ENCODE results near the gene NUP210L. TPM values are rescaled to one million over a fixed set of nuclear protein-coding genes. Genes with fewer than 3 reads are reported as not detected.
A peak's percentile ranks its signal among the peaks of the same experiment; 100 is the strongest.

The NUP210L gene
- total RNA-seq, 1 experiment from 2014 or later: 0.10 TPM

DNA sequence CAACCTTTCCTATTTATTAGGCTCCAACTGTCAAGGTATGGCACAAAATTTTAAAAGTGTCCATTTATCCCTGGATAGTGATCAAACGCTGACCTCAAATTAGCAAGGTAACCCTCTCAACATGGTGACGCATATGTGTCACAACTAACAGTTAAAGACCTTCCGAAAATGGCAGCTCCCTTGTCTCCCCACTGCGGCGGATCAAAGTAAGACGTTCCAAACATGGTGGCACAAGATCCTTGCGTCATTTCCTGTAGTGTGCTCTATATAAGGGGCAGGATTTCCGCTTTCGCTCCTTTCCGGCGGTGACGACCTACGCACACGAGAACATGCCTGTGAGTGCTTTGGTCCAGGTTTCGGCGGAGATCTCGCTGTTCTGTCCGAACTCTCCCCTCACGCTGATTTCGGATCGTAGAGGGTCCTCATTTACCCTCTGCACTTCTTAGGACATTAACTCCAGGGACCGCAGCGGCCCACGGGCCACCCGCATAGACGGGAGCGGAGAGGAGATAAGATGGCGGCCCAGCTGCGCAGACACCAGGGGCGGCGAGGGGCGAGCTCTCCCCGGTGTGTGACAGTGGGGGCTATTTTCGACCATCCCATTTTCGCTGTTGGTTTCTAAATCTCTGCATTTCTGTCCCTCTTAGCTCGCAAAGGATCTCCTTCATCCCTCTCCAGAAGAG, 164.3 kb downstream of the NUP210L start, which contains the start of gene RPS27 (continued):
- TF ChIP-seq, protein P1, sequence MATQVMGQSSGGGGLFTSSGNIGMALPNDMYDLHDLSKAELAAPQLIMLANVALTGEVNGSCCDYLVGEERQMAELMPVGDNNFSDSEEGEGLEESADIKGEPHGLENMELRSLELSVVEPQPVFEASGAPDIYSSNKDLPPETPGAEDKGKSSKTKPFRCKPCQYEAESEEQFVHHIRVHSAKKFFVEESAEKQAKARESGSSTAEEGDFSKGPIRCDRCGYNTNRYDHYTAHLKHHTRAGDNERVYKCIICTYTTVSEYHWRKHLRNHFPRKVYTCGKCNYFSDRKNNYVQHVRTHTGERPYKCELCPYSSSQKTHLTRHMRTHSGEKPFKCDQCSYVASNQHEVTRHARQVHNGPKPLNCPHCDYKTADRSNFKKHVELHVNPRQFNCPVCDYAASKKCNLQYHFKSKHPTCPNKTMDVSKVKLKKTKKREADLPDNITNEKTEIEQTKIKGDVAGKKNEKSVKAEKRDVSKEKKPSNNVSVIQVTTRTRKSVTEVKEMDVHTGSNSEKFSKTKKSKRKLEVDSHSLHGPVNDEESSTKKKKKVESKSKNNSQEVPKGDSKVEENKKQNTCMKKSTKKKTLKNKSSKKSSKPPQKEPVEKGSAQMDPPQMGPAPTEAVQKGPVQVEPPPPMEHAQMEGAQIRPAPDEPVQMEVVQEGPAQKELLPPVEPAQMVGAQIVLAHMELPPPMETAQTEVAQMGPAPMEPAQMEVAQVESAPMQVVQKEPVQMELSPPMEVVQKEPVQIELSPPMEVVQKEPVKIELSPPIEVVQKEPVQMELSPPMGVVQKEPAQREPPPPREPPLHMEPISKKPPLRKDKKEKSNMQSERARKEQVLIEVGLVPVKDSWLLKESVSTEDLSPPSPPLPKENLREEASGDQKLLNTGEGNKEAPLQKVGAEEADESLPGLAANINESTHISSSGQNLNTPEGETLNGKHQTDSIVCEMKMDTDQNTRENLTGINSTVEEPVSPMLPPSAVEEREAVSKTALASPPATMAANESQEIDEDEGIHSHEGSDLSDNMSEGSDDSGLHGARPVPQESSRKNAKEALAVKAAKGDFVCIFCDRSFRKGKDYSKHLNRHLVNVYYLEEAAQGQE (IDR thresholded peaks at IDR 0.05; ENCODE audit: low read depth): no peak
- TF ChIP-seq SP1 (IDR thresholded peaks at IDR 0.05; ENCODE audit: low read depth) (peak; percentile 89), SIN3A (IDR thresholded peaks at IDR 0.05; ENCODE audit: low read depth) (peak; percentile 96), EZH2 (IDR thresholded peaks at IDR 0.05) (no peak), FOSL1 (IDR thresholded peaks at IDR 0.05; ENCODE audit: low read depth) (no peak)

- Histone ChIP-seq H3K9ac (ENCODE audit: low read length) (peak overlapping the region; percentile 79; the same call in 1 of the 2 replicates), H3K4me3 (replicated peaks in 1 of 2; ENCODE audit: low read depth in 1 of 2, low read length in 2 of 2) (no peak overlapping the region), H3K4me2 (ENCODE audit: low read length) (peak overlapping the region; percentile 80; the same call in 1 of the 2 replicates), H4K20me1 (ENCODE audit: insufficient read depth) (peaks cover 7% of the 10 kb centered on the region; the same call in 1 of the 2 replicates), H3K27ac (ENCODE audit: low read depth, low read length) (peak overlapping the region; percentile 70; the same call in 1 of the 2 replicates), H3K36me3 (ENCODE audit: control insufficient read depth in 1 of 2, insufficient read depth in 2 of 2, low read length in 2 of 2) (peaks cover 13 to 16% of the 10 kb centered on the region in 2 experiments), H3K4me1 (ENCODE audit: control insufficient read depth in 1 of 2, insufficient read depth in 2 of 2, low read length in 2 of 2) (peaks cover 12 to 43% of the 10 kb centered on the region in 2 experiments), H3K9me3 (ENCODE audit: control insufficient read depth in 1 of 2, insufficient read depth in 1 of 2, low read depth in 1 of 2, low read length in 2 of 2) (no peaks in the 10 kb centered on the region), H3K9me2 (ENCODE audit: insufficient read depth) (no peaks in the 10 kb centered on the region), H3K79me2 (ENCODE audit: insufficient read depth, low read length) (peaks cover 23% of the 10 kb centered on the region), H3K27me3 (ENCODE audit: insufficient read depth, low read length) (no peaks in the 10 kb centered on the region), H2AFZ (ENCODE audit: low read depth, low read length, poor library complexity, severe bottlenecking) (no peak overlapping the region)
- POLR2A ChIA-PET: interaction anchor here (0.6 to 1.9 kb wide), 4 partner anchors 10 to 444 kb away, joined by 3 to 20 read pairs (median 4); partner anchors contain the start of genes JTB and S100A13
- ATAC-seq (no peak), DNase-seq (ENCODE audit: low read depth, low spot score) (no peak)
- CTCF ChIA-PET: interaction anchor here (0.8 to 2.0 kb wide), 10 partner anchors 9 to 635 kb away, joined by 3 to 17 read pairs (median 6); partner anchors contain the start of genes CREB3L4, DENND4B, JTB and SLC27A3
- BruUV-seq (replicated peaks): no TSS peak
- RAD21 ChIA-PET (ENCODE audit: low non-redundant PET in 1 of 2, low total read pairs in 2 of 2, uncharacterized antibody in 2 of 2, unreplicated experiment in 2 of 2): interaction anchor here (0.6 to 1.7 kb wide), 4 partner anchors 190 to 316 kb away, joined by 3 to 10 read pairs (median 4); no protein-coding TSS in a partner anchor
- TF ChIP-seq, protein P2, sequence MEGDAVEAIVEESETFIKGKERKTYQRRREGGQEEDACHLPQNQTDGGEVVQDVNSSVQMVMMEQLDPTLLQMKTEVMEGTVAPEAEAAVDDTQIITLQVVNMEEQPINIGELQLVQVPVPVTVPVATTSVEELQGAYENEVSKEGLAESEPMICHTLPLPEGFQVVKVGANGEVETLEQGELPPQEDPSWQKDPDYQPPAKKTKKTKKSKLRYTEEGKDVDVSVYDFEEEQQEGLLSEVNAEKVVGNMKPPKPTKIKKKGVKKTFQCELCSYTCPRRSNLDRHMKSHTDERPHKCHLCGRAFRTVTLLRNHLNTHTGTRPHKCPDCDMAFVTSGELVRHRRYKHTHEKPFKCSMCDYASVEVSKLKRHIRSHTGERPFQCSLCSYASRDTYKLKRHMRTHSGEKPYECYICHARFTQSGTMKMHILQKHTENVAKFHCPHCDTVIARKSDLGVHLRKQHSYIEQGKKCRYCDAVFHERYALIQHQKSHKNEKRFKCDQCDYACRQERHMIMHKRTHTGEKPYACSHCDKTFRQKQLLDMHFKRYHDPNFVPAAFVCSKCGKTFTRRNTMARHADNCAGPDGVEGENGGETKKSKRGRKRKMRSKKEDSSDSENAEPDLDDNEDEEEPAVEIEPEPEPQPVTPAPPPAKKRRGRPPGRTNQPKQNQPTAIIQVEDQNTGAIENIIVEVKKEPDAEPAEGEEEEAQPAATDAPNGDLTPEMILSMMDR (IDR thresholded peaks at IDR 0.05 in 2 of 3, conservative IDR thresholded peaks at IDR 0.05 in 1 of 3; ENCODE audit: borderline replicate concordance in 1 of 3, insufficient read depth in 1 of 3, low read depth in 2 of 3, low read length in 2 of 3): no peak
- TF ChIP-seq EZH2 (IDR thresholded peaks at IDR 0.05): no peak
- intact Hi-C loops (cut with micrococcal nuclease): loop anchor here (2.0 to 5.0 kb wide), 4 partner anchors 41 to 480 kb away; partner anchors contain the start of gene DENND4B
Measured at GRCh38 chr1:153987621-153988020, 167.3 kb downstream of the NUP210L start.
